K562 (cell line): ENCODE measurements around the gene AAGAB. TPM values are rescaled to one million over a fixed set of nuclear protein-coding genes. Genes with fewer than 3 reads are reported as not detected.

Experiments used
- ATAC-seq: fragments of 200-7000 bp; cut with Tn5 transposase; 3 replicates; pipeline ENCODE4 v1.9.1; 2020; ENCODE audit warnings: moderate library complexity
- BruUV-seq: library from RNA; stranded (reverse); fragments of 400-500 nt; replicated peaks from 2 replicates; lab custom pipeline; 2021; lab: Mats Ljungman, UMichigan
- CTCF ChIA-PET: fragments of 300-600 bp; formaldehyde crosslinking; extraction: SDS; loops from one replicate; lab custom pipeline; 2021; ENCODE audit warnings: low intra/inter-chr PET ratio; lab: Yijun Ruan, JAX
- POLR2A ChIA-PET: fragments of 300-600, 350-650 bp; sonication (Branson Sonifier 250); formaldehyde crosslinking; extraction: SDS; loops from one replicate; lab custom pipeline; 2021; ENCODE audit warnings: antibody characterized with exemption, inconsistent platforms; lab: Yijun Ruan, JAX
- DNase-seq, 4 experiments: peaks; one replicate each; pipeline versions ENCODE4 v3.0.0 to v3.0.0-alpha.2; 2011 to 2018; ENCODE audit warnings: low spot score in 3 of 4, mixed read lengths in 3 of 4; ENCODE audit errors: extremely low read depth in 1 of 4
- FAIRE-seq: peaks from 2 replicates; lab custom pipeline; 2011; peaks lifted over from hg19 to GRCh38; lab: Jason Lieb, UNC
- H2AFZ ChIP-seq: 2 replicates; pipeline ENCODE4 v1.6.0; 2011; ENCODE audit warnings: low read depth, low read length, control low read depth, inconsistent platforms
- H3K27ac ChIP-seq: fragments of 200-600 bp; 3 replicates; pipeline ENCODE4 v1.8.0; 2011; ENCODE audit warnings: low read depth, mild to moderate bottlenecking, control low read depth, inconsistent platforms, low read length, moderate library complexity, mixed read lengths; ENCODE audit errors: extremely low read depth
- H3K27me3 ChIP-seq, 2 experiments: fragments of 300-600 bp in 1 of 2; 2 replicates in 1 of 2; 3 replicates in 1 of 2; pipeline versions ENCODE4 v1.6.0 to v1.8.0; 2011; ENCODE audit warnings: inconsistent platforms in 2 of 2, low read length in 2 of 2, mild to moderate bottlenecking in 1 of 2, mixed read lengths in 1 of 2, moderate library complexity in 1 of 2; ENCODE audit not compliant: control insufficient read depth in 2 of 2, insufficient read depth in 2 of 2
- H3K36me3 ChIP-seq: fragments of 300-600 bp; 3 replicates; pipeline ENCODE4 v1.8.0; 2011; ENCODE audit warnings: mild to moderate bottlenecking, low read length, inconsistent platforms; ENCODE audit not compliant: control insufficient read depth, insufficient read depth
- H3K4me1 ChIP-seq, 2 experiments: fragments of 200-600 bp in 1 of 2; replicated peaks in 1 of 2; 2 replicates in 1 of 2; 3 replicates in 1 of 2; pipeline versions ENCODE4 v1.5.1 to v1.8.0; 2011; ENCODE audit warnings: inconsistent platforms in 2 of 2, low read length in 2 of 2, mild to moderate bottlenecking in 1 of 2, mixed read lengths in 1 of 2, moderate library complexity in 1 of 2; ENCODE audit not compliant: control insufficient read depth in 2 of 2, insufficient read depth in 2 of 2
- H3K4me2 ChIP-seq: 2 replicates; pipeline ENCODE4 v1.6.1; 2011; ENCODE audit warnings: low read length, control low read depth, inconsistent platforms, mixed read lengths; ENCODE audit not compliant: insufficient read depth
- H3K4me3 ChIP-seq: fragments of 200-600 bp; sonication (generic), shearing (Covaris generic); 2 replicates; pipeline ENCODE4 v1.5.1; 2016; ENCODE audit warnings: control low read depth, inconsistent platforms
- H3K79me2 ChIP-seq: fragments of 200-600 bp; 3 replicates; pipeline ENCODE4 v1.8.0; 2011; ENCODE audit warnings: low read length, inconsistent platforms; ENCODE audit not compliant: control insufficient read depth, insufficient read depth
- H3K9ac ChIP-seq, 2 experiments: 2 replicates each; pipeline versions ENCODE4 v1.6.0 to v1.6.1; 2011; ENCODE audit warnings: low read depth in 2 of 2, low read length in 2 of 2, control low read depth in 1 of 2, inconsistent platforms in 1 of 2, mild to moderate bottlenecking in 1 of 2, mixed read lengths in 1 of 2; ENCODE audit not compliant: insufficient read depth in 1 of 2
- H3K9me1 ChIP-seq: one replicate; pipeline ENCODE4 v1.6.0; 2011; ENCODE audit warnings: inconsistent platforms, mild to moderate bottlenecking, low read length, moderate library complexity; ENCODE audit not compliant: control insufficient read depth, insufficient read depth
- H3K9me3 ChIP-seq: replicated peaks from 2 replicates; pipeline ENCODE4 v1.5.1; 2011; ENCODE audit warnings: low read depth, low read length, inconsistent platforms; ENCODE audit not compliant: control insufficient read depth, insufficient read depth
- H4K20me1 ChIP-seq: replicated peaks from 2 replicates; pipeline ENCODE4 v1.6.1; 2011; ENCODE audit warnings: low read length, inconsistent platforms, mixed read lengths; ENCODE audit not compliant: control insufficient read depth, insufficient read depth
- ARID3A ChIP-seq: IDR thresholded peaks from 2 replicates; pipeline ENCODE4 v1.6.1; 2012; ENCODE audit warnings: low read depth, low read length, improper control_type of control experiment, borderline replicate concordance
- ATF1 ChIP-seq, 2 experiments: fragments of 450-650 bp in 1 of 2; IDR thresholded peaks; 2 replicates each; pipeline ENCODE4 v1.6.1; 2016; ENCODE audit warnings: missing compliant biosample characterization in 1 of 2, missing genetic modification characterization in 1 of 2
- CREM ChIP-seq: IDR thresholded peaks from 2 replicates; pipeline ENCODE4 v1.6.1; 2014; ENCODE audit warnings: antibody characterized with exemption, low read depth
- GATA2 ChIP-seq: sonication (generic); formaldehyde crosslinking; IDR thresholded peaks from 2 replicates; pipeline ENCODE4 v1.4.0; 2020; ENCODE audit warnings: mild to moderate bottlenecking, missing genetic modification reagents
- HMGXB4 ChIP-seq: sonication (generic); formaldehyde crosslinking; IDR thresholded peaks from 2 replicates; pipeline ENCODE4 v1.8.1; 2023; ENCODE audit warnings: mild to moderate bottlenecking, missing genetic modification reagents
- MEIS2 ChIP-seq: fragments of 450-650 bp; IDR thresholded peaks from 2 replicates; pipeline ENCODE4 v1.6.1; 2014; ENCODE audit warnings: mild to moderate bottlenecking; ENCODE audit not compliant: partially characterized antibody
- POLR2G ChIP-seq: fragments of 200-400 bp; formaldehyde crosslinking; IDR thresholded peaks from 2 replicates; pipeline ENCODE4 v1.6.1; 2017; ENCODE audit warnings: low read depth, mild to moderate bottlenecking, antibody characterized with exemption, low read length, moderate library complexity
- RBM15 ChIP-seq: fragments of 200-400 bp; formaldehyde crosslinking; IDR thresholded peaks from 2 replicates; pipeline ENCODE4 v1.6.1; 2018; ENCODE audit warnings: mild to moderate bottlenecking, low read length, moderate library complexity; ENCODE audit not compliant: insufficient read depth
- TAF9B ChIP-seq: fragments of 450-650 bp; IDR thresholded peaks from 2 replicates; pipeline ENCODE4 v1.6.1; 2018; ENCODE audit warnings: mild to moderate bottlenecking; ENCODE audit not compliant: partially characterized antibody
- TBL1XR1 ChIP-seq, 2 experiments: IDR thresholded peaks; 2 replicates each; pipeline ENCODE4 v1.6.1; 2012; ENCODE audit warnings: improper control_type of control experiment in 2 of 2, low read length in 2 of 2, mild to moderate bottlenecking in 1 of 2
- ZKSCAN1 ChIP-seq: fragments of 150-350 bp; IDR thresholded peaks from 2 replicates; pipeline ENCODE4 v1.6.1; 2016; ENCODE audit warnings: low read depth, low read length
- ZNF134 ChIP-seq: fragments of 250-450 bp; sonication (Bioruptor Pico); conservative IDR thresholded peaks from 2 replicates; pipeline ENCODE4 v1.4.0; 2020
- ZNF175 ChIP-seq: fragments of 200-800 bp; sonication (Bioruptor generic); IDR thresholded peaks from 2 replicates; pipeline ENCODE4 v1.6.1; 2016; ENCODE audit warnings: low read depth, mild to moderate bottlenecking, missing genetic modification characterization, missing compliant biosample characterization
- ZNF77 ChIP-seq: fragments of 250-450 bp; sonication (Bioruptor Pico); IDR thresholded peaks from 2 replicates; pipeline ENCODE4 v1.5.0; 2020
- WGBS: fragments of 100-300 bp; shearing (Covaris generic); methylation state at CpG from one replicate; pipeline ENCODE4 v1.1.6; 2016; ENCODE audit warnings: low coverage, mixed read lengths; ENCODE audit not compliant: insufficient coverage; ENCODE audit errors: missing lambda C conversion rate; 5-methylcytosine and 5-hydroxymethylcytosine counted together
- in situ Hi-C: fragments of 300-500 bp; cut with MboI; formaldehyde crosslinking; loops from 4 replicates; pipeline ENCODE4 v1.15.0; 2018; ENCODE audit warnings: inconsistent platforms, mixed read lengths
- intact Hi-C: fragments of 100-400 bp; cut with micrococcal nuclease; formaldehyde crosslinking; loops from 2 replicates; pipeline ENCODE4 v1.14.2; 2022
- polyA plus RNA-seq, 8 experiments: library from polyadenylated mRNA; depleted of rRNA in 4 of 8; stranded (reverse) in 5 of 8; unstranded in 3 of 8; fragments of >200 nt; fragmentation: Nextera tagmentation in 2 of 8; fragmentation: Illumina TruSeq in 1 of 8; extraction: Ambion mirVana in 2 of 8; extraction: Trizol in 1 of 8; gene quantifications; 2 replicates each; pipeline versions ENCODE4 v1.2.1 to v1.2.3, GENCODE V29; 2011 to 2014; ENCODE audit warnings: inconsistent platforms in 1 of 8, missing spikeins in 1 of 8
- total RNA-seq, 7 experiments: library from RNA; depleted of rRNA in 6 of 7; stranded (reverse); fragments of >200 nt in 6 of 7; fragmentation: Illumina TruSeq in 2 of 7; extraction: Trizol in 2 of 7; gene quantifications; 2 replicates each; pipeline versions ENCODE4 v1.2.1 to v1.2.3, GENCODE V29; 2011 to 2021; ENCODE audit warnings: low replicate concordance in 1 of 7

The AAGAB gene
- total and polyA plus RNA-seq, 9 of the 15 experiments (the other 6 are each of a cell fraction or from before 2014, with no cell fraction given), result 17.8 to 109 (median 58.3) TPM

GRCh38 chr15:67256051-67256450, 1.6 kb upstream of the AAGAB start:
- ChIA-PET CTCF (interaction anchor here (0.6 kb wide), 1 partner anchor 580 kb away, joined by 4 read pairs; no protein-coding TSS in a partner anchor), POLR2A (interaction anchor here (0.6 to 1.2 kb wide), 5 partner anchors 16 to 1263 kb away, joined by 3 to 5 read pairs (median 3); no protein-coding TSS in a partner anchor)
- ATAC-seq (no peak), DNase-seq (peak in 2 of 4 experiments; percentile 11 to 18), FAIRE-seq (no peak)
- Histone ChIP-seq H3K9me1 (no peaks in the 10 kb centered on the region), H3K27me3 (no peaks in the 10 kb centered on the region), H3K27ac (no peak overlapping the region), H3K36me3 (peaks cover 3% of the 10 kb centered on the region; the same call in 1 of the 3 replicates), H2AFZ (no peak overlapping the region), H4K20me1 (no peaks in the 10 kb centered on the region), H3K9me3 (no peaks in the 10 kb centered on the region), H3K4me1 (peaks cover 11 to 15% of the 10 kb centered on the region in 2 experiments; a peak in 4 of 5 replicates), H3K9ac (no peak overlapping the region), H3K4me3 (no peak overlapping the region), H3K79me2 (peaks cover 34% of the 10 kb centered on the region), H3K4me2 (peak overlapping the region; percentile 78; the same call in 1 of the 2 replicates)
- WGBS, result 39% methylated on average over 3 of the region's 3 CpGs
- TF ChIP-seq ZNF175 (CRISPR knock-in tag), result no peak
- no peak for TF ChIP-seq POLR2G
- no peak for TF ChIP-seq RBM15
- TF ChIP-seq MEIS2, result peak; percentile 12
- TF ChIP-seq ZNF134 (CRISPR knock-in tag), result no peak
- TF ChIP-seq CREM, result 0 out of 2 replicates have a peak, but pooled peaks have one; percentile 37
- TF ChIP-seq TAF9B, result no peak
- no peak for TF ChIP-seq GATA2 (CRISPR knock-in tag)
- TF ChIP-seq ZNF77 (CRISPR knock-in tag), result no peak
- no peak for TF ChIP-seq ARID3A
- TF ChIP-seq ATF1 (CRISPR knock-in tag; IDR thresholded peaks at IDR 0.05), result no peak
- peak; percentile 45; the same call in 1 of the 2 replicates for TF ChIP-seq ATF1 (tag; IDR thresholded peaks at IDR 0.05)
- no peak for TF ChIP-seq TBL1XR1 (IDR thresholded peaks at IDR 0.05; ENCODE audit: low read length in 2 of 2)
- no peak for TF ChIP-seq HMGXB4 (CRISPR knock-in tag)
- no peak for TF ChIP-seq ZKSCAN1
- BruUV-seq, result no TSS peak
- intact Hi-C loops (no loop called here), in situ Hi-C loops (no loop called here)
